T-cell (primary cell): ENCODE measurements around the gene SENP6. TPM values are rescaled to one million over a fixed set of nuclear protein-coding genes. Genes with fewer than 3 reads are reported as not detected.
"Not testable (repeated sequence)": the region's sequence is repeated elsewhere in the genome, so short reads cannot be mapped to it uniquely, and the experiment has no call there.

Experiments
- ATAC-seq, 4 experiments: fragments of 200-7000 bp in 3 of 4; fragments of 150-1000 bp in 1 of 4; cut with Tn5 transposase; replicated peaks in 1 of 4; 1 replicate in 3 of 4; 2 replicates in 1 of 4; pipeline ENCODE4 v1.10.0; 2021; ENCODE audit warnings: moderate library complexity in 3 of 4, mild to moderate bottlenecking in 2 of 4, moderate number of reproducible peaks in 1 of 4
- CTCF ChIA-PET, 2 donors: fragments of 300-600 bp; sonication (Branson Sonifier 250); formaldehyde crosslinking; loops; one replicate each; lab custom pipeline; 2022; ENCODE audit warnings: antibody characterized with exemption in 2 of 2; lab: Charles Lee
- POLR2A ChIA-PET, 2 donors: fragments of 300-600 bp; sonication (Branson Sonifier 250); formaldehyde crosslinking; loops; one replicate each; lab custom pipeline; 2022; ENCODE audit warnings: antibody characterized with exemption in 2 of 2; lab: Charles Lee
- DNase-seq, 35 experiments: peaks; one replicate each; pipeline versions ENCODE4 v3.0.0 to v3.0.0-alpha.2; 2013 to 2023
- H3K27ac ChIP-seq: one replicate; pipeline ENCODE4 v1.5.1; 2013; ENCODE audit warnings: low read length
- H3K27me3 ChIP-seq, 2 experiments: replicated peaks in 1 of 2; 1 replicate in 1 of 2; 2 replicates in 1 of 2; pipeline versions ENCODE4 v1.6.1 to v1.7.0; 2013; ENCODE audit warnings: low read length in 1 of 2, mixed read lengths in 1 of 2; ENCODE audit not compliant: control insufficient read depth in 2 of 2, insufficient read depth in 2 of 2; ENCODE audit errors: extremely low read depth in 1 of 2
- H3K36me3 ChIP-seq, 2 donors: 1 replicate in 1 of 2; 2 replicates in 1 of 2; pipeline versions ENCODE4 v1.6.1 to v1.7.0; 2013; ENCODE audit warnings: low read length in 1 of 2; ENCODE audit not compliant: control insufficient read depth in 2 of 2, insufficient read depth in 1 of 2; ENCODE audit errors: extremely low read depth in 1 of 2
- H3K4me1 ChIP-seq, 2 experiments: 1 replicate in 1 of 2; 2 replicates in 1 of 2; pipeline versions ENCODE4 v1.6.1 to v1.7.0; 2013; ENCODE audit warnings: low read length in 2 of 2, mixed read lengths in 1 of 2; ENCODE audit not compliant: insufficient read depth in 2 of 2, control insufficient read depth in 1 of 2; ENCODE audit errors: extremely low read depth in 1 of 2
- H3K4me3 ChIP-seq, 2 donors: 1 replicate in 1 of 2; 2 replicates in 1 of 2; pipeline versions ENCODE4 v1.5.1 to v1.7.0; 2013; ENCODE audit warnings: mild to moderate bottlenecking in 2 of 2, low read length in 1 of 2, moderate library complexity in 1 of 2; ENCODE audit not compliant: control insufficient read depth in 1 of 2; ENCODE audit errors: extremely low read depth in 1 of 2
- H3K9me3 ChIP-seq: 2 replicates; pipeline ENCODE4 v1.7.0; 2013
- H3K27ac Mint-ChIP-seq, 2 donors: one replicate each; pipeline ENCODE4 v1.8.0; 2020 to 2021; ENCODE audit warnings: mild to moderate bottlenecking in 2 of 2, mixed read lengths in 2 of 2
- H3K27me3 Mint-ChIP-seq, 2 donors: one replicate each; pipeline ENCODE4 v1.8.0; 2021 to 2022; ENCODE audit warnings: mixed read lengths in 2 of 2
- H3K36me3 Mint-ChIP-seq: one replicate; pipeline ENCODE4 v1.8.0; 2021; ENCODE audit warnings: mixed read lengths
- H3K4me1 Mint-ChIP-seq, 3 donors: one replicate each; pipeline ENCODE4 v1.8.0; 2020 to 2022; ENCODE audit warnings: mixed read lengths in 3 of 3, mild to moderate bottlenecking in 1 of 3
- H3K4me3 Mint-ChIP-seq, 3 donors: one replicate each; pipeline ENCODE4 v1.8.0; 2020 to 2022; ENCODE audit warnings: mild to moderate bottlenecking in 3 of 3, mixed read lengths in 3 of 3, moderate library complexity in 3 of 3
- H3K9me3 Mint-ChIP-seq, 3 donors: one replicate each; pipeline ENCODE4 v1.8.0; 2020 to 2022; ENCODE audit warnings: mixed read lengths in 3 of 3
- WGBS: methylation state at CpG from one replicate; pipeline ENCODE4 v1.1.5; 2013; ENCODE audit warnings: missing lambda C conversion rate; ENCODE audit not compliant: insufficient coverage; 5-methylcytosine and 5-hydroxymethylcytosine counted together
- total RNA-seq, 35 experiments: library from RNA in 6 of 35; stranded (reverse) in 6 of 35; fragments of 120-200 nt in 1 of 35; gene quantifications; one replicate each; pipeline versions ENCODE4 v1.2.1 to v1.2.4 and lab custom pipeline; 2013 to 2026

The SENP6 gene
- total RNA-seq, 5 donors from 2014 or later (not counting 1 experiment from before 2014, with no cell fraction given): 103 to 119 (median 111) TPM

- no peak overlapping the region for H3K4me3 ChIP-seq
- no peaks in the 10 kb centered on the region for H3K27me3 ChIP-seq
- Mint-ChIP-seq H3K36me3 (peaks cover 57% of the 10 kb centered on the region), H3K9me3 (no peaks in the 10 kb centered on the region), H3K27ac (peak overlapping the region in 1 of 2 donors; percentile 61), H3K27me3 (no peaks in the 10 kb centered on the region), H3K4me1 (peaks cover 0 to 2% (median 0%) of the 10 kb centered on the region in 3 donors), H3K4me3 (no peak overlapping the region)
- ChIA-PET POLR2A (no interaction called here), CTCF (interaction anchor here in 1 of 2 donors (0.7 kb wide), 1 partner anchor 97 kb away, joined by 3 read pairs; no protein-coding TSS in a partner anchor)
- H3K9me3 ChIP-seq: no peaks in the 10 kb centered on the region
- DNase-seq (no peak), ATAC-seq (no peak)
- H3K27ac ChIP-seq: no peak overlapping the region
- H3K36me3 ChIP-seq: peaks cover 5 to 62% of the 10 kb centered on the region in 2 donors
- H3K4me1 ChIP-seq: no peaks in the 10 kb centered on the region
Observed at GRCh38 chr6:75656479-75656878, 54.8 kb downstream of the SENP6 start.

- Histone ChIP-seq H3K27me3 (no peaks in the 10 kb centered on the region), H3K36me3 (peaks cover 5 to 58% of the 10 kb centered on the region in 2 donors), H3K4me3 (no peak overlapping the region), H3K27ac (no peak overlapping the region), H3K4me1 (no peaks in the 10 kb centered on the region), H3K9me3 (no peaks in the 10 kb centered on the region)
- no CpG with 5 or more reads among the region's 3 CpGs for WGBS
- DNase-seq (no peak), ATAC-seq (no peak)
- H3K36me3 Mint-ChIP-seq: peaks cover 60% of the 10 kb centered on the region
- ChIA-PET CTCF (interaction anchor here in 1 of 2 donors (0.5 kb wide), 1 partner anchor 36 kb away, joined by 3 read pairs; no protein-coding TSS in a partner anchor), POLR2A (interaction anchor here in 1 of 2 donors (0.6 kb wide), 1 partner anchor 34 kb away, joined by 3 read pairs; no protein-coding TSS in a partner anchor)
- H3K27me3 Mint-ChIP-seq: no peaks in the 10 kb centered on the region
- no peaks in the 10 kb centered on the region for H3K9me3 Mint-ChIP-seq
- H3K4me3 Mint-ChIP-seq: no peak overlapping the region
- H3K4me1 Mint-ChIP-seq: peaks cover 0 to 2% (median 0%) of the 10 kb centered on the region in 3 donors
- peak overlapping the region; percentile 7 to 8 for H3K27ac Mint-ChIP-seq
Observed at GRCh38 chr6:75657327-75657726, 55.6 kb downstream of the SENP6 start.

- no peak for ATAC-seq
- no peak overlapping the region for H3K27ac ChIP-seq
- Mint-ChIP-seq H3K4me3 (no peak overlapping the region), H3K9me3 (no peaks in the 10 kb centered on the region), H3K36me3 (peaks cover 37% of the 10 kb centered on the region), H3K27me3 (no peaks in the 10 kb centered on the region), H3K27ac (no peak overlapping the region), H3K4me1 (peaks cover 0 to 1% (median 0%) of the 10 kb centered on the region in 3 donors)
- POLR2A ChIA-PET: no interaction called here
- H3K4me1 ChIP-seq: no peaks in the 10 kb centered on the region
- no peak overlapping the region for H3K4me3 ChIP-seq
- H3K27me3 ChIP-seq: no peaks in the 10 kb centered on the region
- DNase-seq: no peak
- CTCF ChIA-PET: no interaction called here
- 100% methylated on average over 3 of the region's 4 CpGs for WGBS
- peaks cover 8 to 53% of the 10 kb centered on the region in 2 donors for H3K36me3 ChIP-seq
- no peaks in the 10 kb centered on the region for H3K9me3 ChIP-seq
Observed at GRCh38 chr6:75666592-75666991, 64.9 kb downstream of the SENP6 start.

- Histone ChIP-seq H3K4me1 (no peaks in the 10 kb centered on the region), H3K36me3 (peaks cover 4 to 58% of the 10 kb centered on the region in 2 donors), H3K4me3 (no peak overlapping the region), H3K27me3 (no peaks in the 10 kb centered on the region), H3K27ac (no peak overlapping the region), H3K9me3 (no peaks in the 10 kb centered on the region)
- peaks cover 37% of the 10 kb centered on the region for H3K36me3 Mint-ChIP-seq
- ChIA-PET CTCF (interaction anchor here in 1 of 2 donors (0.6 kb wide), 1 partner anchor 30 kb away, joined by 4 read pairs; no protein-coding TSS in a partner anchor), POLR2A (interaction anchor here in 1 of 2 donors (0.6 kb wide), 1 partner anchor 26 kb away, joined by 9 read pairs; no protein-coding TSS in a partner anchor)
- ATAC-seq: no peak
- no peaks in the 10 kb centered on the region for H3K27me3 Mint-ChIP-seq
- H3K4me3 Mint-ChIP-seq: no peak overlapping the region
- H3K27ac Mint-ChIP-seq: no peak overlapping the region
- no peak for DNase-seq
- WGBS: 100% methylated on average over 2 of the region's 8 CpGs
- no peaks in the 10 kb centered on the region for H3K4me1 Mint-ChIP-seq
- no peaks in the 10 kb centered on the region for H3K9me3 Mint-ChIP-seq
Observed at GRCh38 chr6:75673884-75674283, 72.2 kb downstream of the SENP6 start.

GRCh38 chr6:75676377-75676776, 74.7 kb downstream of the SENP6 start:
- no peaks in the 10 kb centered on the region for H3K27me3 Mint-ChIP-seq
- H3K27ac Mint-ChIP-seq: no peak overlapping the region
- ATAC-seq: no peak
- H3K36me3 Mint-ChIP-seq: peaks cover 58% of the 10 kb centered on the region
- no peak overlapping the region for H3K4me3 Mint-ChIP-seq
- no peaks in the 10 kb centered on the region for H3K4me1 Mint-ChIP-seq
- peaks cover 3 to 12% (median 4%) of the 10 kb centered on the region in 3 donors for H3K9me3 Mint-ChIP-seq
- ChIA-PET CTCF (no interaction called here), POLR2A (no interaction called here)
- H3K36me3 ChIP-seq: peaks cover 8 to 70% of the 10 kb centered on the region in 2 donors
- no peaks in the 10 kb centered on the region for H3K27me3 ChIP-seq
- no peak for DNase-seq
- no peaks in the 10 kb centered on the region for H3K4me1 ChIP-seq
- no peak overlapping the region for H3K4me3 ChIP-seq
- WGBS: no CpG with 5 or more reads among the region's 1 CpG
- H3K9me3 ChIP-seq: no peaks in the 10 kb centered on the region
- no peak overlapping the region for H3K27ac ChIP-seq

- peaks cover 22 to 36% (median 26%) of the 10 kb centered on the region in 3 donors for H3K4me1 Mint-ChIP-seq
- H3K4me3 ChIP-seq, H3K27ac Mint-ChIP-seq, POLR2A ChIA-PET, DNase-seq, H3K4me1 ChIP-seq, H3K9me3 ChIP-seq, H3K27me3 Mint-ChIP-seq, H3K4me3 Mint-ChIP-seq, H3K27me3 ChIP-seq, CTCF ChIA-PET, ATAC-seq, H3K27ac ChIP-seq: not testable (repeated sequence)
- WGBS: no CpG with 5 or more reads among the region's 2 CpGs
- H3K36me3 ChIP-seq: peaks cover 11 to 51% of the 10 kb centered on the region in 2 donors
- H3K9me3 Mint-ChIP-seq: peaks cover 11 to 28% (median 18%) of the 10 kb centered on the region in 3 donors
- peaks cover 97% of the 10 kb centered on the region for H3K36me3 Mint-ChIP-seq
Observed at GRCh38 chr6:75682548-75682947, 80.9 kb downstream of the SENP6 start.
